ENCODE data around the gene ANKRD12.
"Not testable (repeated sequence)": the region's sequence is repeated elsewhere in the genome, so short reads cannot be mapped to it uniquely, and the experiment has no call there.

The ANKRD12 gene

DNA sequence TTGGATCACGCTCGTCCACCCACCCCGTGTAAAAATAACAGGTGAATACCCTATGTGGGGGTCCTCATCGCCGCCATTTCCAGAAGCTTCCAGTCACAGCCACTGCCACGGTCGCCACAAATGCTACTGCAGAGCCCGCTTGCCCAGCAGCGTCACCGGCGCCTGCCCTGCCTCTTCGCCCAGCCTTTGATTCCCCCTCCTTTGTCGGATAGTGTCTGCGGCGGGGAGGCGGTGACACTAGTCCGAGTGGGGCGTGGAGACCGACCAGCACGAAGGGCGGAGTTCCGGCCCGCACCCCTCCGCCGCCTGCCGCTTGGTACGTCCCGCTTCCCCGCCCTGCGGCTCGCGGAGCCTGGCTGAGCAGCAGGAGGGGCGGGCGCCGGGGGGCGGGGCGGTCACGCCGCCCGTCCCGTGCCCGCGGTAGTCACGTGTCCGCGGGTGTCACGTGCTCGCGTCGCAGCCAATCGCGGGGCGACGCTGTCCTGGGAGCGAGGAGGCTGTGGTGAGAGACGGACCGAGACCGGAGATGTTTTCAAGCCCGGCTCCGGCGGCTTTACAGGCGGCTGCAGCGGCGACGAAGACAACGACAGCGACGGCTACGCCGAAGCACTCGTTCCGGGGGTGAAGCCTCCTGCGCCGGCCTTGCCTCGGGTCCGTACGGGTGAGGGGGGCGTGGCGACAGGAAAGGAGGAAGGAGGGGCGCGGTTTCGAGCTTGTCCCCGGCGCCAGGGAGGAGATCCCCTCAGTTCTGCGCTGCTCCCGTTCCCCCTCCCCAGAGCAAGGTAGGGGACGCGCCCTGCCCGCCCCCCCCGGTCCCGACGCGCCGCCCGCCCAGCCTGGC lies at the start of gene ANKRD12:
ANKRD12 (plus strand) TSS at position 467 of the 841 bp plus-strand sequence. CDS start 45,652 bp downstream, outside the sequence.
- peak; percentile 71 to 82 for DNase-seq

DNA sequence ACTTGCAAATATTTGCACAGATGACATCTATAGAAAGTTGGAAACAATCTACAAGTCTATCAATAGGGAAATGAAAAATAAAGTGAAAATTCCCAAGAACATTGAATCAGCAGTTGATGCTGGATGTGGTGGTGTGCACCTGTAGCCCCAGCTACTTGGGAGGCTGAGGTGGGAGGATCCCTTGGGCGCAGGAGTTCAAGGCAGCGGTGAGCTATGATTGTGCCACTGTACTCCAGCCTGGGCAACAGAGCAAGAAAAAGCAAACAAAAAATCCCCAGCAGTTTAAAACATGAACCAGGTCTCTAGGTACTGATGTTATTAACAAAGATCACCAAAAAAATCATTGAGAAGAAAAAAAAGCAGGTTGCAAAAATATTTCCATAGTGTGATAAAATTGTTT lies 49.4 kb upstream of the ANKRD12 start:
- no peak for DNase-seq

DNA sequence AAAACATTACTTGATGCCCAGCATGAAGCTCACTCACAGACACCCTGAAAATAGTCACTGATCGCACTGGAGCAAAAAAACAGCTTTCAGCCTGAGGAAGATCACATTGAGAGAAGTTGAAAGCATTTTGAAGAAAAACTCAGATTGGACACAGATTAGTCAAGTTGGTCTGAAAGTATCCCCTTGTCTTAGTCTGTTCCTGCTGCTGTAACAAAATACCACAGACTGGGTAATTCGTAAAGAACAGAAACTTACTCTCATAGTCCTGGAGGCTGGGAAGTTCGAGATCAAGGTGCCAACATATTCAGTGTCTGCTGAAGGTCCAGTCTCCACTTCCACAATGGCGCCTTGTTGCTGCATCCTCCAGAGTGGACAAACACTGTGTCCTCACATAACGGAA lies 48.3 kb upstream of the ANKRD12 start:
- DNase-seq: no peak

DNA sequence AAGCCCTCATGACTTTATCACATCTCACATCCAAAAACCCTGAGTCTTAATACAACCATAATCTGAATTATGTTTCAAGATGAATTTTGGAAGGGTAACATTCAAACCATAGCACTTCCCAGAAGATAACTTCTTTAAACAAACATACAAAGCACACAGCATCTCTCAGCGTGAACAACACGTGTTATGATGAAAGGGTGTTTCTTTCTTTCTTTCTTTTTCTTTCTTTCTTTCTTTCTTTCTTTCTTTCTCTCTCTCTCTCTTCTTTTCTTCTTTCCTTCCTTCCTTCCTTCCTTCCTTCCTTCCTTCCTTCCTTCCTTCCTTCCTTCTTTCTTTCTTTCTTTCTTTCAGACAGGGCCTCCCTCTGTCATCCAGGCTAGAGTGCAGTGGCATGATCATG lies 47.9 kb upstream of the ANKRD12 start:
- DNase-seq: not testable (repeated sequence)

DNA sequence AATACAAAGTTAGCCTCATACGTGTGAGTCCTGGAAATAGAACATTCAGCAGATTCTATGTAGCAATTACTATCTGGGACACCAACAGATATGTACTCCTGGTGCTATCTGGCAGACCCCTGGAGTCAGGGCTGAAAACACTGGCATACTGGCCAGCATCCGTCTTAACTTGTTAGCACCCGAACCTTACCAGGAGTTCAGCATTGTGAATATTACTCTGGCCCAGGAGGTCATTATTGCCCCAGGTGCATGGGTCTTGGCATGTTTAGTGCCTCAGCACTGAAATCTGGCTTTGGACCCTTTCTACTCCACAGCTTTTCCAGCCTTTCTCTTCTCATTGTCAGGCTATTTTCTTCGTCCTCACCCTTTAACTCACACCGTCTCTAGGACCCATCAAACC lies 46.0 kb upstream of the ANKRD12 start:
- no peak for DNase-seq

DNA sequence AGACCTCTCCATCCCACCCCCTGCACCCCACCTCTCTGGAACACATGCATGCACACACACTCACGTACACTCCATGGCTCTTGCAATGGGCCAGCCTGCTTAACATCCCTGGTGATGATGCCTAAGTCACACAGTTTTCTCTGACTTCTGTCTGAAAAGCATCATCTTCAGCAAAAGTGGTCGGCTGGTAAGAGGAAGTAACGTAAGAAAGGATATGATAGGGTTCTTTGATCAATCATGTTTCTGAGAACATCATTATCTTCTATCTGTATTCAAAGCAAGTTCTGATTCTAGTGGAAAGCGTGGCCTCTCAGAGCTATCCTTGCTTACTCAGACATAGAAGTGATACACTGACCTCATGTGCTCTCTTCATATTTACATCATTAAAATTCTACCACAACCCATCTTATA lies 45.5 kb upstream of the ANKRD12 start:
- DNase-seq: no peak

DNA sequence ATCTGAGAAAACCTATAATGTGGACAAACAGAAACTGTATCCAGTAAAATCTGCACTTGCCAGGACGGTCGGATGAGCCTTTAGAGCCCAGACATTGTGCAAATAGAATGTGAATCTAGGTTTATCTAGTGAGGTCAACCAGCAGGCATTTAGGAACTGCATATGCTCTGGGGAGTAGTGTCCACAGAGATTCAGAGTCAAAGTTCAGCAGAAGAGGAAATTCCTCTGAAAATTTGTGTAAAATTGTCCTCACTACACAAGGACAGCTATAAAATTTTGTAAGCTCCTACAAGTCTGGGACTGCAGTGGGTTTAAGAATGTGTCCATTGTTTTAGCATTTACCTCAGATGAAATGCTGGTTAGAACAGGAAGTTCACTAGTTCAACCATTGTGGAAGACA lies 43.9 kb upstream of the ANKRD12 start:
- no peak for DNase-seq

DNA sequence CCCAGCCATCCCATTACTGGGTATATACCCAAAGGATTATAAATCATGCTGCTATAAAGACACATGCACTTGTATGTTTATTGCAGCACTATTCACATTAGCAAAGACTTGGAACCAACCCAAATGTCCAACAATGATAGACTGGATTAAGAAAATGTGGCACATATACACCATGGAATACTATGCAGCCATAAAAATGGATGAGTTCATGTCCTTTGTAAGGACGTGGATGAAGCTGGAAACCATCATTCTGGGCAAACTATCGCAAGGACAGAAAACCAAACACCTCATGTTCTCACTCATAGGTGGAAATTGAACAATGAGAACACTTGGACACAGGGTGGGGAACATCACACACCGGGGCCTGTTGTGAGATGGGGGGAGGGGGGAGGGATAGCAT lies 43.5 kb upstream of the ANKRD12 start:
- not testable (repeated sequence) for DNase-seq

DNA sequence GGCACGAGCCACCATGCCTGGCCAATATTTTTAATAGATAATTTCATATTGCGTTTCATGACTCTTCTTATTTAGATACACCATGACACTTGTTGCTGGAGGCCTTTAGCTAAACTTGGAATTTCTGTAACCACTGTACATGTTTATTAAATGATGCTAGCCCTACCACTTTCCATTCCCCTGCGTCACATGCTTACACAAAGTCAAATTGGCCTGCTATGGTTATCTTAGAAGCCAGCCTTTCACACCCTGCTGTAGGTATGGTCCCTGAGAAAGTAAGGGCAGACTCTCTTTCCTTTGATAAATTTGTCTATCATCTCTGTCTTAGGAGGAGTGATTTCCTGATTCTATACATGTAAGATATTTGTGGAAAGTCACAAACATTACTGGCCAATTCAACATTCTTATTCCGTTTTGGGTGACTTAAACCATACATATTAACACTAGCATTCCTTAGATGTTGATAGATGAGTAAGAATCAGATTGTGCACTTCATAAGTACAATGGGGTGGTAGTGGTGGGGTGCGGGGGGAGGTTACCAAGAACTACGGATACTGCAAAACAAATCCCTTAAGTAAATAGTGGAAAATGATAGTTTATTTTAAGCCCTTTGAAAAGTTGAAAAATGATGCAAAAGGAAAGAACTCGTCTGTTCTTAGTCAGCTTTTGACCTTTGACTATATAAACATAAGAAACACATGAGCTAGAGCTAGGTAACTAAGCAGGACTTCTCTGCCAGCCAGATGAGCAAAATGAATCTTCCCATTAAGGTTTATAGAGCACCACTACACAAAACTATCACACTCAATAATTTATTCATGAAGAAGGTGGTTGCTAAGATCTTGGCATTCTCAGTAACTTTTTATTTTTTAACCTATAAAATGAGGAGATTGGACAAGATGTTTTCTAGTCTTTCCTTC lies 42.0 kb upstream of the ANKRD12 start:
- no peak for DNase-seq

DNA sequence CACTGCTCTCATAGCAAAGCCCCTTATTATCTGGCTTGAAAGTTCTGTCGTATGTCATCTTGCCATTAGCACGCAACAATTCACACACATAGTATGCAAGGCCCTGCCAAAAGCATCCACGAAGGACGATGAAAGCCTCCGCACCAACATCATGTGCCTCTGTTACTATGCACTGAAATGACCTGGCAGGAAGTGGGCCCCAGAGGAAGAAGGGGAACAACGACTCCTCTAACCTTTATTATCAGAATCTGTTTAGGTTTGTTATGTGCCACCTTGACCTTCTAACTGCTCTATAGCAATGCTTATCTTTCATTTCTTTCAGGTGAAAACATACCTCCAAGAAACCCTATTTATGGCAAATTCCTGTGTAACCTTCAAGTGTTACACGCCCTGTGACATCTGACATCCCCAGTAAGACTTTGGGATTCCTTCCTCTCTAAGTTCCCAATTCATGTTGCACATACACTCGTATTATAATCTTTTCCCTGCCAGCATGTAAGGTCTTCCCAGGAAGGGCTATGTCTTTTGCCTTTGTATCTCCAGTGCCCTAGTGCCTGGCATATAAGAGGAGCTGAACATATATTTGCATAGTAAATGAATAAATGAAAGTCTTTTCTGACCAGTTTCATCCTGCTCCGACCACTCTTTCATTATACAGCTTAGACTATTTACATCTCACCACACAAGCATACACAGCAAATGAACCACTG lies 41.1 kb upstream of the ANKRD12 start:
- no peak for DNase-seq

DNA sequence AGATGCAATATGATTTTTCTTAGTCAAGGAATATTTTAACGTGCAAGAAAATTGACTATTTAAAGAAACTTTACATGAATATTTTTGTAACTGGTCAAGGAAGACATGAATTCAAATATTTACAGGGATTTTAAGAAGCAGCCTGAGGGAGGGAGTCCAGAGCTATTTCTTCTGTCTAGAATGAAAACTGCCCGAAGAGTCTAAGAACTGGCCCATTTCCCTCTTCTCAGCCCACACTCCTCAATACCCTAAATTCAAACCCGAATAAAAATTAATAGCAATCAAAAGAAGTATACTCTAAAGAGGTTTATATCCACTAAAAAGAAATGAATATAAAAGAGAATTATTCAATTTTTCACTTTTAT lies 40.6 kb upstream of the ANKRD12 start:
- no peak for DNase-seq

DNA sequence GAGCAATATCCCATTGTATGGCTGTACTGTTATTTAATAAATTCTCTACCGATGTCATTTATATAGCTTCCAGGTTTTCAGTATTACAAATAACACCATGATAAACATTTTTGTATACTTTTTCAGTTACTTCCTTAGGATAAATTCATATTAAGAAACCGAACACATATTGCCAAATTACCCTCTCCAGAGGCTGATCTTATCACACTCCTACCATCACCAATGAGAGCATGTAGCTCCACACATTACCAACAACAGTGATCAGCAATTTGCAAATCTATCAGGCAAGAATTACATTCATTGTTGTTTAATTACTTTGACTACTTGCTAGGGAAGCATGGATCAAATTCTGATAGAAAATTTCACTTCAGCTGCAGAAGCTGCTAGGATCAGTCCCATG lies 39.9 kb upstream of the ANKRD12 start:
- DNase-seq: no peak

DNA sequence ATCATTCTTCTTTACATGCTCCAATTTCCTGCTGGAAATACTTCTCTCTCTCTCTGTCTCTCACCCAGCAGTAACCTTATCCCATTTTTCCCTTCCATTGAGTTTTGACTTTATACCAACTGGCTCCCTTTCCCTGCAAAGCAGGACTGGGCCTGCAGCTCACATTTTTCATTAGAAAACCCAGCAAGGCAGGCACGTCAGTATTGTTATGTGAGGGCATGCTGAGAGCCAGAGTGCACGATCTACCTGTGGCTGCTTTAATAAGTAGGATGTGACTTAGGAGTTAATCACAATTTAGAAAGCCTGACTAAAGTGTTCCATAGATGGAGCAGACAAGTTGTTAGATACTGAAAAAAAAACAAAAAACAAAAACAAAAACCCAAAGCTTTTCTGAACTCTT lies 39.2 kb upstream of the ANKRD12 start:
- no peak for DNase-seq

DNA sequence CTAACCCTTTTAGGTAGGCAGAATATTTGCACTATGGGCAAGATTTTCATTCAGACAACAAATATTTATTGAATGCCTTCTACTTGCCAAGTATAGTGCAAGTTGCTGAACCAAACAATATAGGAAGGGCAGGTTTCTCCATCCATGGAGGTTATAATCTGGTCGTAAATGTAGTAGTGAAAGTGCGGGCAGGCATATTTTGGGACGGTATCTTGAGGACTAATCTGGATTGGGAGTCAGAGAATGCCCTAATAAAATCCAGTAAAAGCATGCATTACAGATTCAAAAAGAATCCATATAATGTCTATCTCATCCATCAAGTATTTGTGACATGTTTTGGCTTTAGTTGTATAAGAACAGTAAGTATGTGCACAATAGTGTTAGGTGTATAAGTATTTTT lies 35.8 kb upstream of the ANKRD12 start:
- no peak for DNase-seq

DNA sequence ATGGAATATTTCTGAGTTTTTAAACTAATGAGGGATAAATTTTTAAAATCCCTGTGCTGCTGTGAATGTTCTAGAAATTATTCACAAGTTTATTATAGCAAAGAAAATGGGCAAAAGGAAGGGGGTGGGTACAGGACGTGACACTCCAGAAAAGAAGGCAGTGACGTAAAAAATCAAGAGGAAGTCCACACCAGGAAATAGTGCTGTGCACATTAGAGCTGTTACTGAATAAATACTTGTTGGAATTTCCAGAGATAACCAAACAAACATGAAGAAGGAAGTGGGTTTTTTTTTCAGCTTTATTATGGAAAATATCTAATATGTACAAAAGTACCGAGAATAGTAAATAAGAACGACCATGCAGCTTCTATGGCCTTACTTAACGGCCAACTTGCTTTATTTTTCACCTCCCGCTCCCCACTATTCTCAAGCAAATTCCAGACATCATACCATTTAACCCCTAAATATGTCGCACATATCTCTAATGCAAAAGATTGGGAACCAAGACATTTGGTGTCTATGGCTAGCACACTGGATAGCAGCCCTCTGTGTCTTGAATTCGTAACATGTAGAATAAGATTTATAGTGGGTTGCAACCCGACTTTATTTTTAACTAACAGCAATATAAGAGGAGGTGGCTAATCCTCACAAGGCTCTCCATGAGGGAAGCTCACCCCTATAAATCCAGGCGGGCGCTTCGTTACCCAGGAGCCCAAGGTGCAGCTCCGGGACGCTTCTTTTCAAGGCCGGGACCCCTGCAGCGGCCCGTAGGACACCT lies 34.7 kb upstream of the ANKRD12 start:
- no peak for DNase-seq

DNA sequence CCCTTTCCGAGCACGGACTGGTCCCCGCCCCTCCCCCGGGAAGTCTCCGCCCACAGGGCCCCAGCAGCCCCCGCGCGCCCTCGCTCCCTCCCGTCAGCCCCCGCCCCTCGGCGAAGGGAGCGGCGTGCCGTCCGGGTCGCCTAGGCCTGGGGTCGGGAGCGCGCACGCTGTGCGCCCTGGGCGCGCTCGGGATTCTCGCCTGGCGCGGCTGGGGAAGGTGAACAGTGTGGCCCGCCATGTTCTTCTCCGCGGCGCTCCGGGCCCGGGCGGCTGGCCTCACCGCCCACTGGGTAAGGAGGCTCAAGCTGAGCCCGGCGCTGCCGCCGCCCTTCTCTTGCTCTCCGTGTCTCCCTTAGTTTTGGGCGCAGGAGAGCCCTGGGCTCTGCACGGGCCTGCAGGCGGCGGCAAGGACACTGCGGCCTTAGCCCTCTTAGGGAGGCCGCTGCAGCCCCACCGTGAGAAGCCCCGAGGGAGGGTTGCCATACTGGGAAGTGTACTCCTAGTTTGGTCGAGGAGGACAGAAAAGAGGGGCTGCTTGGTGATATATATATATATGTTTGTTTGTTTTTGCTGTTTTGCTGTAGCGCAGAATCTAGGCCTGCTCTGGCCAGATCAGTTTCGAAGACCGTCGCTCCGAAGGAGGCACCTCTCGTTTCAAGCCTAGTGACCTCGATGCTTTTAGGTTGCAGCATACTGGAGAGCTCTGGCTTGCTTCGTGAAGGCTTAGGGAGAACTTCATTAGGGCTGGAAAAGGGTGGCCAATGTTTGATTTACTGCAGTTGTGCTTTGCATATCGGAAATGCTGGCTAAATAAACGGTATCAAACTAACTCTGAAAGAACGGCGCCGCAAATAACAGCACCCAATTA lies 33.8 kb upstream of the ANKRD12 start, which contains the start of gene NDUFV2:
NDUFV2 (plus strand) TSS at position 192 of the 868 bp plus-strand sequence; CDS start at position 237, 45 bp downstream.
- peak; percentile 61 to 87 for DNase-seq

DNA sequence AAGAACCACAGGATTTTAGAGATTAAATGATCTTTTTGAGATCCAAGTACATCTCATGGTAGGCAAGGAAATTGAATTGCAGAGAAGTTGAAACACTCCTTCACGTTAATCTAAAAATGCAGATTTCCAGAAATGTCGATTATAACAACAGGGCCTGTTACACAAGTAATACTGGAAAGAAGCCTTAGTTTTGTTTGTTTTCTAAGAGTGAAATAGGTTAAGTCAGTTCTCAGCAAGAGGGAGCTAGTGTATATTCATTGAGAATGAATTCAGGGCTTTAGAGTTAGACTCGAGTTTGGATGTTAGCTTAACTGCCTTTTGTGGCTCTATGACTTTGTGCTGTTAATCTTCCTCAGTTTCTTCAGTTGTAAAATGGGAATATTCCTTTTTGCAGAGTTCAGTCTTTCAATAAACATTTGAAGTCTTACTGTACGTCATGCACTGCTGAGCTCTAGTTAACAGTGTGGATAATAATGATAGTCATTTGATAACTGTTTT lies 33.2 kb upstream of the ANKRD12 start:
- DNase-seq: no peak

DNA sequence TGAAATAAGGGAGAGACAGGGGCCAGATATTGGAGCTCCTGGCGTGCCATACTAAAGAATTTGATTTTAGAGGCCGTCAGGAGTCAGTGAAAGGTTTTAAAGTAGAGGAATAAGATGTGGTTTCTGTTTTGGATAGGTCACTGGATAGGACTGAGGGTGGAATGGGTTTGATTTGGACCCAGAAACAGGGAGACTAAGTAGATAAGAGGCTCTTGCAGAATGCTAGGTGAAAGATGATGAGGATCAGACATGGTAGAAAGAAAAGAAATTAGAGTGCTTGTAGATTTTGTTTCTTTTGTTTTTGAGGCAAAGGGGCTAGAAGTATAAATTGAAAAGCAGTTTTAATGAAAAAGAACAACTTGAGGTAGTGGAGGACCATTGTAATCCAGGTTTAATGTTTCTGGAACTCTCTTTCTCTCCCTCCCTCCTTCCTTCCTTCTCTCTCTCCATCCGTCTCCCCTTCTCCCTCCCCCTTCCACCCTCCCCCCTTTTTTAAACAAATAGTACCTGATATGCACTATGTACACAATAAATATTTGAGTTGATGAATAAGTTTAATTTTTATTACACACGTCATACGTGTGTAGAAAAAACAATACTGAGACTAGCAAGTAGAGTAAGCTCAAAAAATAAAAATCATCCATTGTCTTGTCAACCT lies 32.2 kb upstream of the ANKRD12 start:
- DNase-seq: no peak

DNA sequence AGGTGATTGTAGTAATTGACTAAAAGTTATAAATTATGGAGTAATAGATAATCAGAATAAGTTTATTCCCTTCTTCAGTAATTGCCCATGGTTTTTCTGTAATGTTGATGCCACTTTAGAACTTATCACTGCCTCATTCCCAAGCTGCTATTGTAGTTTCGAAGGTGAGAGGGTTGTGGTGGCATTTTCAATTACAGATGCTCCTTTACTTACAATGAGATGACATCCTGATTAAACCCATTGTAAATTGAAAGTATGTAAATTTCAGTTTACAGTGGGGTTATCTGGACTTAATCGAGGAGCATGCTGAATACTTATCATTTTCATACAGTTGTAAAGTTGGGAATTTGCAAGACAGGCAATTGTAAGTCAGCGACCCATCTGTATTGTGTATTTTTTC lies 31.2 kb upstream of the ANKRD12 start:
- DNase-seq: no peak

DNA sequence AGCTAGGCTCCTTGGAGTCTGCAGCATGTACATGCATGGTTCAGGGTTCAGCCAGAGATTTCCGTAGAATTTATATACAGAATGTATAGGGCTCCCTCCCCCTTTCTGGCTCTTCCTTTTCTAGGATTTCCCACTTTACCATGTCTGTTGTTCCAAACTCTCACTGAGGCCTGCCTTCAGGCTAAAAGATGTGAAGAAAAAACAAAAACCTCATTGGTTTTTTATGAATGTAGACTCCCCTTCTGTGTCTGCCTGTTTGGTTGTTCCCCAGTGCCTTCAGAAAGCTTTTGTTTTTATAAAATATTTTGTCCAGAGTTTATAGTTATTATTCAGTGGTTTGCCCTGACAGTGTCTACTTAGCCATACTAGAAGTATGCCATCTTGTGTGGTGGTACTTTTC lies 30.5 kb upstream of the ANKRD12 start:
- DNase-seq: no peak

Measured in cerebellar nuclear complex (tissue), 1 donor.